ENCODE measurements around the gene HAGH.

DNA sequence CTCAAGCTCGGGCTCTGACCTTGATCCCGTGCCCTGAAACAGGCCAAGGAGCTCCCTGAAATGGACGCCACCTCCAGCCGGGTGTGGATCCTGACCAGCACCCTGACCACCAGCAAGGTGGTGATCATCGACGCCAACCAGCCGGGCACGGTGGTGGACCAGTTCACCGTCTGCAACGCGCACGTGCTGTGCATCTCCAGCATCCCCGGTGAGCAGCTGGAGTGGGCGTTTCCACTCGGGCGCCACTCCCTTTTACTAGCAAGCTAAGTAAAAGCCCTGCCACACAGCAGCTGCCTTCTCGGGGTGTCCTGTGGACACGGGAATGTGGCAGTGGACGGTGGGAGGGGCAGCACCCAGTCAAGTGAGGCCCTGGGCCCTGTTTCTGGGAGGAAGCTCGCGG lies 61.7 kb downstream of the HAGH start:
- TF ChIP-seq, protein P1, sequence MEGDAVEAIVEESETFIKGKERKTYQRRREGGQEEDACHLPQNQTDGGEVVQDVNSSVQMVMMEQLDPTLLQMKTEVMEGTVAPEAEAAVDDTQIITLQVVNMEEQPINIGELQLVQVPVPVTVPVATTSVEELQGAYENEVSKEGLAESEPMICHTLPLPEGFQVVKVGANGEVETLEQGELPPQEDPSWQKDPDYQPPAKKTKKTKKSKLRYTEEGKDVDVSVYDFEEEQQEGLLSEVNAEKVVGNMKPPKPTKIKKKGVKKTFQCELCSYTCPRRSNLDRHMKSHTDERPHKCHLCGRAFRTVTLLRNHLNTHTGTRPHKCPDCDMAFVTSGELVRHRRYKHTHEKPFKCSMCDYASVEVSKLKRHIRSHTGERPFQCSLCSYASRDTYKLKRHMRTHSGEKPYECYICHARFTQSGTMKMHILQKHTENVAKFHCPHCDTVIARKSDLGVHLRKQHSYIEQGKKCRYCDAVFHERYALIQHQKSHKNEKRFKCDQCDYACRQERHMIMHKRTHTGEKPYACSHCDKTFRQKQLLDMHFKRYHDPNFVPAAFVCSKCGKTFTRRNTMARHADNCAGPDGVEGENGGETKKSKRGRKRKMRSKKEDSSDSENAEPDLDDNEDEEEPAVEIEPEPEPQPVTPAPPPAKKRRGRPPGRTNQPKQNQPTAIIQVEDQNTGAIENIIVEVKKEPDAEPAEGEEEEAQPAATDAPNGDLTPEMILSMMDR (IDR thresholded peaks at IDR 0.05; ENCODE audit: borderline replicate concordance, extremely low read depth, low read length, poor library complexity, severe bottlenecking), result no peak
- TF ChIP-seq EZH2 (IDR thresholded peaks at IDR 0.05; ENCODE audit: borderline replicate concordance, low read depth, low read length, severe bottlenecking), result no peak
